Measurements from ENCODE around the gene ADAMTS6.
"Not testable (repeated sequence)": the region's sequence is repeated elsewhere in the genome, so short reads cannot be mapped to it uniquely, and the experiment has no call there.

ADAMTS6 gene

GRCh38 chr5:65329266-65329665 is 152.5 kb downstream of the ADAMTS6 start:
- no peaks in the 10 kb centered on the region for H3K9me3 ChIP-seq
- peaks cover 5% of the 10 kb centered on the region; the same call in 1 of the 2 replicates for H3K27me3 ChIP-seq
- H3K36me3 ChIP-seq: no peaks in the 10 kb centered on the region
- H3K4me3 ChIP-seq (ENCODE audit: low read depth, low read length): no peak overlapping the region
- no peaks in the 10 kb centered on the region for H3K4me1 ChIP-seq
- DNase-seq: no peak
- TF ChIP-seq, protein P1, sequence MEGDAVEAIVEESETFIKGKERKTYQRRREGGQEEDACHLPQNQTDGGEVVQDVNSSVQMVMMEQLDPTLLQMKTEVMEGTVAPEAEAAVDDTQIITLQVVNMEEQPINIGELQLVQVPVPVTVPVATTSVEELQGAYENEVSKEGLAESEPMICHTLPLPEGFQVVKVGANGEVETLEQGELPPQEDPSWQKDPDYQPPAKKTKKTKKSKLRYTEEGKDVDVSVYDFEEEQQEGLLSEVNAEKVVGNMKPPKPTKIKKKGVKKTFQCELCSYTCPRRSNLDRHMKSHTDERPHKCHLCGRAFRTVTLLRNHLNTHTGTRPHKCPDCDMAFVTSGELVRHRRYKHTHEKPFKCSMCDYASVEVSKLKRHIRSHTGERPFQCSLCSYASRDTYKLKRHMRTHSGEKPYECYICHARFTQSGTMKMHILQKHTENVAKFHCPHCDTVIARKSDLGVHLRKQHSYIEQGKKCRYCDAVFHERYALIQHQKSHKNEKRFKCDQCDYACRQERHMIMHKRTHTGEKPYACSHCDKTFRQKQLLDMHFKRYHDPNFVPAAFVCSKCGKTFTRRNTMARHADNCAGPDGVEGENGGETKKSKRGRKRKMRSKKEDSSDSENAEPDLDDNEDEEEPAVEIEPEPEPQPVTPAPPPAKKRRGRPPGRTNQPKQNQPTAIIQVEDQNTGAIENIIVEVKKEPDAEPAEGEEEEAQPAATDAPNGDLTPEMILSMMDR (IDR thresholded peaks at IDR 0.05; ENCODE audit: low read depth, low read length): no peak

DNA sequence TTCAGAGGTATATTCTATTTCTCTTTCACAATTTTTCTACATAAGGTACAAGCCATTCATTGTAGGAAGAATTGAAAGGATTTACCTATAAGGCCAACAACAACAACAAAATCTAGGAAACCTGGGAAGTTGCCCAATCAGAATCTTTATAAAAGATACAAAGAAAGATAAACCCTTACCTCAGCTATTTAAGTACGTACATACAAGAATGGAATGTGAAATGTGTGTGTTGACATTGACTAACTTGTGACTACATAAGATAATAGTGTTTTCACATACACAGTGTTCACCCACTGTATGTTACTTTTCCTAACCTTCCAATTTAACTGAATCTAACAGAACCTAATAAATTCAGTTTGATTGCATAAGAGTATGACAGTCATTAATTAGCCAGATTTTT is 154.1 kb downstream of the ADAMTS6 start:
- Histone ChIP-seq H3K4me1 (no peaks in the 10 kb centered on the region), H3K36me3 (no peaks in the 10 kb centered on the region), H3K9me3 (no peaks in the 10 kb centered on the region), H3K4me3 (ENCODE audit: low read depth, low read length) (no peak overlapping the region), H3K27me3 (peaks cover 2% of the 10 kb centered on the region; the same call in 1 of the 2 replicates)
- DNase-seq: no peak
- TF ChIP-seq, protein P1 (IDR thresholded peaks at IDR 0.05; ENCODE audit: low read depth, low read length): no peak

GRCh38 chr5:65326922-65327321 is 154.8 kb downstream of the ADAMTS6 start:
- TF ChIP-seq, protein P1 (IDR thresholded peaks at IDR 0.05; ENCODE audit: low read depth, low read length): no peak

DNA sequence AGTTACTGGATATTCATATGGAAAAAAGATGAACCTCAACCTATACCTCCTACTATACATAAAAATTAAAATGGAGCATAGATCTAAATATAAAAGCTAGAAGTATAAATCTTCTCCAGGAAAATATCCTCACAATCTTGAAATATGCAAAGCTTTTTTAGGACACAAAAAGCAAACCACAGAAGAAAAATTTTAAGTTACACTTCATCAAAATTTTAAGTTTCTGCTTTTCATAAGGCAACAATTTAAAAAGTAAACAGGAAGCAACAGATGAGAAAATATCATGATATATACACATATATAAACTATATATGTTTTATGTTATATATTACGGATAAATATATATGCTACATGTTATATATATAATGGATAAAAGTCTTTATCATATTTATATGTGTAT is 157.5 kb downstream of the ADAMTS6 start:
- DNase-seq: no peak
- TF ChIP-seq, protein P1 (IDR thresholded peaks at IDR 0.05; ENCODE audit: low read depth, low read length): no peak
- Histone ChIP-seq H3K27me3 (no peaks in the 10 kb centered on the region), H3K4me3 (ENCODE audit: low read depth, low read length) (no peak overlapping the region), H3K36me3 (no peaks in the 10 kb centered on the region), H3K9me3 (no peaks in the 10 kb centered on the region), H3K4me1 (no peaks in the 10 kb centered on the region)

More at GRCh38 chr5:65326922-65327321, 154.8 kb downstream of the ADAMTS6 start:
- DNase-seq: no peak
- Histone ChIP-seq H3K27me3 (no peaks in the 10 kb centered on the region; the same call in 1 of the 2 replicates), H3K4me1 (no peaks in the 10 kb centered on the region), H3K36me3 (no peaks in the 10 kb centered on the region), H3K4me3 (ENCODE audit: low read depth, low read length) (no peak overlapping the region), H3K9me3 (no peaks in the 10 kb centered on the region)

GRCh38 chr5:65320704-65321103 is 161.0 kb downstream of the ADAMTS6 start:
- not testable (repeated sequence) for H3K4me3 ChIP-seq (ENCODE audit: low read depth, low read length); DNase-seq; H3K36me3 ChIP-seq; H3K4me1 ChIP-seq; H3K27me3 ChIP-seq; H3K9me3 ChIP-seq

DNA sequence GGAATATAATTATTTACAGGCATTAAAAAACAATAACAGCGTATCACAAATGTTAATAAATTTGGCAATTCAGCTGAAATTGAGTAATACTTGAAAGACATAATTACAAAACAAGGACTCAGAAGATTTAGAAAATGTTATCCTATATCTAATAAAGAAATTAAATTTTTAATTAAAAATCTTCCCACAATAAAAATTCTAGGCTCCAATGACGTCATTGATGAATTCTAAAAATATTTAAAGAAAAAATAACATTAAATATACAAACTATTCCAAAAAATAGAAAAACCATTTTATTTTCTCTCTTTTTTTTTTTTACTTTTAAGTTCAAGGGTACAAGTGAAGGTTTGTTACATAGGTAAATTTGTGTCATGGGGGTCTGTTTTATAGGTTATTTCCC is 161.5 kb downstream of the ADAMTS6 start:
- H3K9me3 ChIP-seq: no peaks in the 10 kb centered on the region
- H3K4me3 ChIP-seq (ENCODE audit: low read depth, low read length): no peak overlapping the region
- TF ChIP-seq, protein P1 (IDR thresholded peaks at IDR 0.05; ENCODE audit: low read depth, low read length): no peak
- no peaks in the 10 kb centered on the region for H3K4me1 ChIP-seq
- no peaks in the 10 kb centered on the region for H3K36me3 ChIP-seq
- no peaks in the 10 kb centered on the region for H3K27me3 ChIP-seq
- no peak for DNase-seq

DNA sequence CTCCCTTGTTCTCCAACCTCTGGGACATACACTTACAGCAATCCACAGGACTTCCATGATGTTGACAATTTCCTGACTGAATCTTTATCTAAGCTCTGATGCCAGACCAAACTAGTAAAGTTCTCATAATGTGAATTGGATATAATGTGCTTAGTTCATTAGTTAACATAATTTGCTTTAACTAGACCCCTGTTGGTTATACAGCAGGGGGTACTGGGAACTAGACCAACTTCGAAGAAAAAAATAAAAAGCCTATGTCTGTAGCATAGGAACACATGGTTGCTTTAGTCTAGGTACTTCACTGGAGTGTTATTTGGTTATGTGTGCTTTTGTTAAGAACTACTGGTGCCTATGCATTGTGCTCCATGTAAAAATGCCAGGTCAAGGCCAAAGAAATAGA is 173.8 kb downstream of the ADAMTS6 start:
- Histone ChIP-seq H3K4me1 (no peaks in the 10 kb centered on the region), H3K36me3 (no peaks in the 10 kb centered on the region), H3K27me3 (peaks cover 14% of the 10 kb centered on the region), H3K4me3 (ENCODE audit: low read depth, low read length) (no peak overlapping the region), H3K9me3 (no peaks in the 10 kb centered on the region)
- TF ChIP-seq, protein P1 (IDR thresholded peaks at IDR 0.05; ENCODE audit: low read depth, low read length): no peak
- no peak for DNase-seq
